CD14-positive monocyte (primary cell): ENCODE results near the gene KRT7. TPM values are rescaled to one million over a fixed set of nuclear protein-coding genes. Genes with fewer than 3 reads are reported as not detected.

Source experiments
- DNase-seq, 3 donors: peaks; one replicate each; pipeline ENCODE4 v3.0.0-alpha.2; 2011 to 2022
- H2AFZ ChIP-seq: 2 replicates; pipeline ENCODE4 v1.6.0; 2012; ENCODE audit warnings: mild to moderate bottlenecking, low read depth, low read length, inconsistent platforms; ENCODE audit not compliant: insufficient read depth, poor library complexity, severe bottlenecking
- H3K27ac ChIP-seq, 2 donors: 1 replicate in 1 of 2; 2 replicates in 1 of 2; pipeline ENCODE4 v1.5.1; 2012 to 2013; ENCODE audit warnings: low read length in 2 of 2, control low read depth in 1 of 2, inconsistent platforms in 1 of 2, low read depth in 1 of 2, mild to moderate bottlenecking in 1 of 2
- H3K27me3 ChIP-seq, 2 donors: one replicate each; pipeline versions ENCODE4 v1.6.0 to v1.6.1; 2011 to 2013; ENCODE audit warnings: low read length in 2 of 2; ENCODE audit not compliant: control insufficient read depth in 2 of 2, insufficient read depth in 2 of 2
- H3K36me3 ChIP-seq, 2 donors: replicated peaks in 1 of 2; 1 replicate in 1 of 2; 2 replicates in 1 of 2; pipeline versions ENCODE4 v1.5.1 to v1.6.1; 2012 to 2013; ENCODE audit warnings: low read length in 2 of 2, control low read depth in 1 of 2, inconsistent platforms in 1 of 2, mild to moderate bottlenecking in 1 of 2; ENCODE audit not compliant: insufficient read depth in 2 of 2, control insufficient read depth in 1 of 2
- H3K4me1 ChIP-seq, 2 donors: 1 replicate in 1 of 2; 2 replicates in 1 of 2; pipeline versions ENCODE4 v1.5.1 to v1.6.1; 2012 to 2013; ENCODE audit warnings: low read length in 2 of 2, control low read depth in 1 of 2, inconsistent platforms in 1 of 2, mild to moderate bottlenecking in 1 of 2, moderate library complexity in 1 of 2; ENCODE audit not compliant: insufficient read depth in 2 of 2, control insufficient read depth in 1 of 2
- H3K4me2 ChIP-seq: replicated peaks from 2 replicates; pipeline ENCODE3; 2012; ENCODE audit warnings: low read length, moderate library complexity, mild to moderate bottlenecking; ENCODE audit not compliant: poor library complexity, severe bottlenecking; ENCODE audit errors: extremely low read depth
- H3K4me3 ChIP-seq, 3 experiments: fragments of 200-600 bp in 1 of 3; sonication (generic) in 1 of 3; replicated peaks in 1 of 3; 1 replicate in 2 of 3; 2 replicates in 1 of 3; pipeline ENCODE4 v1.5.1; 2011 to 2013; ENCODE audit warnings: low read length in 3 of 3, mild to moderate bottlenecking in 3 of 3, control low read depth in 2 of 3, low read depth in 2 of 3, inconsistent platforms in 1 of 3, moderate library complexity in 1 of 3
- H3K79me2 ChIP-seq: 2 replicates; pipeline ENCODE4 v1.6.0; 2012; ENCODE audit warnings: mild to moderate bottlenecking, control low read depth, inconsistent platforms, low read length, moderate library complexity; ENCODE audit not compliant: insufficient read depth
- H3K9ac ChIP-seq: 2 replicates; pipeline ENCODE4 v1.6.0; 2017; ENCODE audit warnings: low read length, mild to moderate bottlenecking; ENCODE audit not compliant: insufficient read depth, poor library complexity, severe bottlenecking
- H3K9me3 ChIP-seq, 2 donors: replicated peaks in 1 of 2; 1 replicate in 1 of 2; 2 replicates in 1 of 2; pipeline versions ENCODE4 v1.5.1 to v1.6.1; 2012 to 2013; ENCODE audit warnings: low read length in 2 of 2, control low read depth in 1 of 2; ENCODE audit not compliant: control insufficient read depth in 1 of 2, insufficient read depth in 1 of 2
- H4K20me1 ChIP-seq: 2 replicates; pipeline ENCODE4 v1.6.0; 2012; ENCODE audit warnings: mild to moderate bottlenecking, low read length, control low read depth, moderate library complexity; ENCODE audit not compliant: insufficient read depth
- H3K27ac Mint-ChIP-seq, 7 donors: one replicate each; pipeline ENCODE4 v1.8.0; 2020; ENCODE audit warnings: mild to moderate bottlenecking in 7 of 7, mixed read lengths in 7 of 7, moderate library complexity in 6 of 7, inconsistent platforms in 2 of 7
- H3K27me3 Mint-ChIP-seq, 3 donors: one replicate each; pipeline ENCODE4 v1.8.0; 2021 to 2022; ENCODE audit warnings: low read depth in 3 of 3, mild to moderate bottlenecking in 3 of 3, mixed read lengths in 3 of 3, moderate library complexity in 3 of 3, inconsistent platforms in 1 of 3
- H3K36me3 Mint-ChIP-seq, 2 donors: one replicate each; pipeline ENCODE4 v1.8.0; 2020; ENCODE audit warnings: mixed read lengths in 2 of 2, inconsistent platforms in 1 of 2, mild to moderate bottlenecking in 1 of 2
- H3K4me1 Mint-ChIP-seq: one replicate; pipeline ENCODE4 v1.8.0; 2020; ENCODE audit warnings: mild to moderate bottlenecking, mixed read lengths
- H3K4me3 Mint-ChIP-seq, 2 donors: one replicate each; pipeline ENCODE4 v1.8.0; 2020; ENCODE audit warnings: mild to moderate bottlenecking in 2 of 2, mixed read lengths in 2 of 2, moderate library complexity in 1 of 2
- H3K9me3 Mint-ChIP-seq, 7 donors: one replicate each; pipeline ENCODE4 v1.8.0; 2020 to 2022; ENCODE audit warnings: mixed read lengths in 7 of 7, mild to moderate bottlenecking in 6 of 7, moderate library complexity in 6 of 7, inconsistent platforms in 2 of 7
- CTCF ChIP-seq: fragments of 200-600 bp; IDR thresholded peaks from one replicate; pipeline ENCODE4 v1.8.0; 2022; ENCODE audit warnings: antibody characterized with exemption, mild to moderate bottlenecking
- WGBS: methylation state at CpG from one replicate; pipeline ENCODE4 v1.1.5; 2013; ENCODE audit warnings: missing lambda C conversion rate; ENCODE audit not compliant: insufficient coverage; 5-methylcytosine and 5-hydroxymethylcytosine counted together
- intact Hi-C, 2 donors: fragments of 100-400 bp; cut with micrococcal nuclease; formaldehyde crosslinking; loops; one replicate each; pipeline versions ENCODE4 v1.15.0 to v1.15.1; 2023
- polyA plus RNA-seq, 3 donors: library from polyadenylated mRNA; depleted of rRNA in 1 of 3; unstranded in 2 of 3; stranded (reverse) in 1 of 3; fragments of 300-500 nt in 2 of 3; fragments of >200 nt in 1 of 3; fragmentation: Illumina TruSeq in 2 of 3; gene quantifications; 1 replicate in 2 of 3; 2 replicates in 1 of 3; pipeline ENCODE4 v1.2.3, GENCODE V29; 2012 to 2021

KRT7 gene
- polyA plus RNA-seq, 3 donors, result 1.3 to 2.7 TPM; not detected in 1

DNA sequence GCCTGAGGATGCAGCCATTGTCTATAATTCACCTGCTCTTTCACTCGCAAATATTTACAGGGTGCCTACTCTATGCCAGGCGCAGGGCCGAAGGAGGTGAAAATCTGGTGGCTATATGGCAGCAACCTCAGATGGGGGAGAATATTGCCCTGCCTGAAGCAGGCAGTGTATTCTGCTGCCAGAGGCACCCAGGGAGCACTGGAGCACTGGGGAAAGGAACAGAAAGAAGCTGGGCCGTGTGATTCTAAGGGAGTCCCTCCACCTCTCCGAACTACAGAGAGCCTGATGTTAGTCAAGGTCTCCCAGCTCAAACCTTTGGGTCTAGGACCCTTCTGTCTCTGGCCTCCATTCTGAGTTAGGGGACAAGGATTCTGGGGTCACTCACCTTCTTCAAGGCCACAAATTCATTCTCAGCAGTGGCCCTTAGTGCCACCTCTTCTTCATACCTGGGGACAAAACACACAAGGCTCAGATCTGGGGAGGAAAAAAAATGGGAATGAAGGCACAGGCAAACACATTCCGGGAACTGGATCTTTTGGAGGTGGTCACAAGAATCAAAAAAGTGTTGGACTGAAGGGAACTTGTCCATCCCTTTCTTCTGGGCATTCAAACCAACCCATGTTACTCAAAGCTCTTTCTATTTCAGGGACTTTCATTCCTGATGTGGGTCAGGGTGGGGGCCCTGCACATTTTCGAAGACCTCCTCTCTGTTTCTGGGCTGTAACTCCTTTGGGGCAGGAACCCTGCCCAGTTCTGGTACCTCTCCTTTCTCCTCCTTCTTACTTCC is 22.1 kb downstream of the KRT7 start:
- H3K36me3 ChIP-seq, result no peaks in the 10 kb centered on the region
- H3K4me3 Mint-ChIP-seq, result peak overlapping the region in 1 of 2 donors; percentile 77
- no peak for TF ChIP-seq CTCF
- H3K4me1 ChIP-seq, result peaks cover 9 to 20% of the 10 kb centered on the region in 2 donors
- intact Hi-C loops, result no loop called here
- H3K9ac ChIP-seq, result no peak overlapping the region
- peaks cover 0 to 3% of the 10 kb centered on the region in 2 donors for H3K9me3 ChIP-seq
- H3K9me3 Mint-ChIP-seq, result peaks cover 0 to 20% (median 1%) of the 10 kb centered on the region in 7 donors
- DNase-seq, result no peak
- H3K27ac Mint-ChIP-seq, result no peak overlapping the region
- H2AFZ ChIP-seq, result no peak overlapping the region
- no peak overlapping the region for H3K4me2 ChIP-seq
- peaks cover 82 to 92% (median 88%) of the 10 kb centered on the region in 3 donors for H3K27me3 Mint-ChIP-seq
- peaks cover 7 to 12% of the 10 kb centered on the region in 2 donors for H3K36me3 Mint-ChIP-seq
- WGBS, result 100% methylated on average over 1 of the region's 7 CpGs
- peaks cover 21% of the 10 kb centered on the region for H3K4me1 Mint-ChIP-seq
- H3K27ac ChIP-seq, result no peak overlapping the region
- no peak overlapping the region for H3K4me3 ChIP-seq
- peaks cover 48 to 85% of the 10 kb centered on the region in 2 donors for H3K27me3 ChIP-seq
- no peaks in the 10 kb centered on the region for H3K79me2 ChIP-seq
- H4K20me1 ChIP-seq, result no peaks in the 10 kb centered on the region

- H3K27ac ChIP-seq, result no peak overlapping the region
- Mint-ChIP-seq H3K4me1 (peaks cover 27% of the 10 kb centered on the region), H3K27me3 (peaks cover 82 to 92% (median 88%) of the 10 kb centered on the region in 3 donors), H3K9me3 (peaks cover 0 to 18% (median 1%) of the 10 kb centered on the region in 7 donors), H3K4me3 (peak overlapping the region in 1 of 2 donors; percentile 77), H3K27ac (no peak overlapping the region), H3K36me3 (peaks cover 7 to 11% of the 10 kb centered on the region in 2 donors)
- TF ChIP-seq CTCF, result no peak
- peaks cover 0 to 3% of the 10 kb centered on the region in 2 donors for H3K9me3 ChIP-seq
- H3K4me3 ChIP-seq, result no peak overlapping the region
- H3K4me2 ChIP-seq, result no peak overlapping the region
- H3K4me1 ChIP-seq, result peaks cover 10 to 28% of the 10 kb centered on the region in 2 donors
- DNase-seq, result no peak
- H2AFZ ChIP-seq, result no peak overlapping the region
- H3K27me3 ChIP-seq, result peaks cover 46 to 86% of the 10 kb centered on the region in 2 donors
- H3K79me2 ChIP-seq, result no peaks in the 10 kb centered on the region
- no peak overlapping the region for H3K9ac ChIP-seq
- WGBS, result 80% methylated on average over 7 of the region's 9 CpGs
- no peaks in the 10 kb centered on the region for H3K36me3 ChIP-seq
- intact Hi-C loops, result no loop called here
- no peaks in the 10 kb centered on the region for H4K20me1 ChIP-seq
Observed at GRCh38 chr12:52255926-52256583, 23.0 kb downstream of the KRT7 start.
